K562 (cell line): ENCODE results near the gene PLA1A. TPM values are rescaled to one million over a fixed set of nuclear protein-coding genes. Genes with fewer than 3 reads are reported as not detected.

Experiments
- ATAC-seq: fragments of 200-7000 bp; cut with Tn5 transposase; 3 replicates; pipeline ENCODE4 v1.9.1; 2020; ENCODE audit warnings: moderate library complexity
- BruUV-seq: library from RNA; stranded (reverse); fragments of 400-500 nt; replicated peaks from 2 replicates; lab custom pipeline; 2021; lab: Mats Ljungman, UMichigan
- CTCF ChIA-PET: fragments of 300-600 bp; formaldehyde crosslinking; extraction: SDS; loops from one replicate; lab custom pipeline; 2021; ENCODE audit warnings: low intra/inter-chr PET ratio; lab: Yijun Ruan, JAX
- POLR2A ChIA-PET: fragments of 300-600, 350-650 bp; sonication (Branson Sonifier 250); formaldehyde crosslinking; extraction: SDS; loops from one replicate; lab custom pipeline; 2021; ENCODE audit warnings: antibody characterized with exemption, inconsistent platforms; lab: Yijun Ruan, JAX
- DNase-seq, 4 experiments: peaks; one replicate each; pipeline versions ENCODE4 v3.0.0 to v3.0.0-alpha.2; 2011 to 2018; ENCODE audit warnings: low spot score in 3 of 4, mixed read lengths in 3 of 4; ENCODE audit errors: extremely low read depth in 1 of 4
- FAIRE-seq: peaks from 2 replicates; lab custom pipeline; 2011; peaks lifted over from hg19 to GRCh38; lab: Jason Lieb, UNC
- H2AFZ ChIP-seq: 2 replicates; pipeline ENCODE4 v1.6.0; 2011; ENCODE audit warnings: low read depth, low read length, control low read depth, inconsistent platforms
- H3K27ac ChIP-seq: fragments of 200-600 bp; 3 replicates; pipeline ENCODE4 v1.8.0; 2011; ENCODE audit warnings: low read depth, mild to moderate bottlenecking, control low read depth, inconsistent platforms, low read length, moderate library complexity, mixed read lengths; ENCODE audit errors: extremely low read depth
- H3K27me3 ChIP-seq, 2 experiments: fragments of 300-600 bp in 1 of 2; 2 replicates in 1 of 2; 3 replicates in 1 of 2; pipeline versions ENCODE4 v1.6.0 to v1.8.0; 2011; ENCODE audit warnings: inconsistent platforms in 2 of 2, low read length in 2 of 2, mild to moderate bottlenecking in 1 of 2, mixed read lengths in 1 of 2, moderate library complexity in 1 of 2; ENCODE audit not compliant: control insufficient read depth in 2 of 2, insufficient read depth in 2 of 2
- H3K36me3 ChIP-seq: fragments of 300-600 bp; 3 replicates; pipeline ENCODE4 v1.8.0; 2011; ENCODE audit warnings: mild to moderate bottlenecking, low read length, inconsistent platforms; ENCODE audit not compliant: control insufficient read depth, insufficient read depth
- H3K4me1 ChIP-seq, 2 experiments: fragments of 200-600 bp in 1 of 2; replicated peaks in 1 of 2; 2 replicates in 1 of 2; 3 replicates in 1 of 2; pipeline versions ENCODE4 v1.5.1 to v1.8.0; 2011; ENCODE audit warnings: inconsistent platforms in 2 of 2, low read length in 2 of 2, mild to moderate bottlenecking in 1 of 2, mixed read lengths in 1 of 2, moderate library complexity in 1 of 2; ENCODE audit not compliant: control insufficient read depth in 2 of 2, insufficient read depth in 2 of 2
- H3K4me2 ChIP-seq: 2 replicates; pipeline ENCODE4 v1.6.1; 2011; ENCODE audit warnings: low read length, control low read depth, inconsistent platforms, mixed read lengths; ENCODE audit not compliant: insufficient read depth
- H3K4me3 ChIP-seq: fragments of 200-600 bp; sonication (generic), shearing (Covaris generic); 2 replicates; pipeline ENCODE4 v1.5.1; 2016; ENCODE audit warnings: control low read depth, inconsistent platforms
- H3K79me2 ChIP-seq: fragments of 200-600 bp; 3 replicates; pipeline ENCODE4 v1.8.0; 2011; ENCODE audit warnings: low read length, inconsistent platforms; ENCODE audit not compliant: control insufficient read depth, insufficient read depth
- H3K9ac ChIP-seq, 2 experiments: 2 replicates each; pipeline versions ENCODE4 v1.6.0 to v1.6.1; 2011; ENCODE audit warnings: low read depth in 2 of 2, low read length in 2 of 2, control low read depth in 1 of 2, inconsistent platforms in 1 of 2, mild to moderate bottlenecking in 1 of 2, mixed read lengths in 1 of 2; ENCODE audit not compliant: insufficient read depth in 1 of 2
- H3K9me1 ChIP-seq: one replicate; pipeline ENCODE4 v1.6.0; 2011; ENCODE audit warnings: inconsistent platforms, mild to moderate bottlenecking, low read length, moderate library complexity; ENCODE audit not compliant: control insufficient read depth, insufficient read depth
- H3K9me3 ChIP-seq: replicated peaks from 2 replicates; pipeline ENCODE4 v1.5.1; 2011; ENCODE audit warnings: low read depth, low read length, inconsistent platforms; ENCODE audit not compliant: control insufficient read depth, insufficient read depth
- H4K20me1 ChIP-seq: replicated peaks from 2 replicates; pipeline ENCODE4 v1.6.1; 2011; ENCODE audit warnings: low read length, inconsistent platforms, mixed read lengths; ENCODE audit not compliant: control insufficient read depth, insufficient read depth
- FIP1L1 ChIP-seq: fragments of 200-400 bp; formaldehyde crosslinking; IDR thresholded peaks from 2 replicates; pipeline ENCODE4 v1.6.1; 2018; ENCODE audit warnings: mild to moderate bottlenecking, low read depth, low read length; ENCODE audit not compliant: poor library complexity, severe bottlenecking
- GABPB2 ChIP-seq: fragments of 250-450 bp; sonication (Bioruptor Pico); conservative IDR thresholded peaks from 2 replicates; pipeline ENCODE4 v1.5.1; 2021; ENCODE audit warnings: mild to moderate bottlenecking
- MCM5 ChIP-seq: fragments of 450-650 bp; IDR thresholded peaks from 2 replicates; pipeline ENCODE4 v1.6.1; 2016; ENCODE audit warnings: low read depth
- MCM7 ChIP-seq, 2 experiments: fragments of 450-650 bp; IDR thresholded peaks; 2 replicates each; pipeline ENCODE4 v1.6.1; 2016 to 2018
- MIER1 ChIP-seq: fragments of 450-650 bp; IDR thresholded peaks from 2 replicates; pipeline ENCODE4 v1.6.1; 2016; ENCODE audit warnings: antibody characterized with exemption, mild to moderate bottlenecking, low read depth
- NR2F6 ChIP-seq: fragments of 450-650 bp; formaldehyde crosslinking; IDR thresholded peaks from 2 replicates; pipeline ENCODE4 v1.4.0; 2020; ENCODE audit warnings: mild to moderate bottlenecking
- PRMT5 ChIP-seq: sonication (generic); formaldehyde crosslinking; IDR thresholded peaks from 2 replicates; pipeline ENCODE4 v1.5.0; 2020; ENCODE audit warnings: missing genetic modification reagents
- SRF ChIP-seq, 2 experiments: fragments of 250-450, 450-650 bp in 1 of 2; sonication (Bioruptor Pico) in 1 of 2; sonication (generic) in 1 of 2; formaldehyde crosslinking; IDR thresholded peaks; 2 replicates each; pipeline versions ENCODE4 v1.5.0 to v1.5.1; 2020 to 2022; ENCODE audit warnings: mild to moderate bottlenecking in 1 of 2, missing genetic modification reagents in 1 of 2
- TAF7 ChIP-seq: fragments of 450-650 bp; IDR thresholded peaks from 2 replicates; pipeline ENCODE4 v1.6.1; 2016; ENCODE audit warnings: missing genetic modification characterization, missing compliant biosample characterization
- ZFP1 ChIP-seq: fragments of 450-650 bp; formaldehyde crosslinking; IDR thresholded peaks from 2 replicates; pipeline ENCODE4 v1.4.0; 2020; ENCODE audit warnings: mild to moderate bottlenecking, mixed read lengths
- ZNF324 ChIP-seq: fragments of 250-450 bp; sonication (Bioruptor Pico); IDR thresholded peaks from 2 replicates; pipeline ENCODE4 v1.4.0; 2020; ENCODE audit warnings: mild to moderate bottlenecking
- ZNF717 ChIP-seq: fragments of 250-450 bp; sonication (Bioruptor Pico); IDR thresholded peaks from 2 replicates; pipeline ENCODE4 v1.5.0; 2021
- ZSCAN32 ChIP-seq: fragments of 450-650 bp; formaldehyde crosslinking; IDR thresholded peaks from 2 replicates; pipeline ENCODE4 v1.4.0; 2020; ENCODE audit warnings: mild to moderate bottlenecking, moderate library complexity
- WGBS: fragments of 100-300 bp; shearing (Covaris generic); methylation state at CpG from one replicate; pipeline ENCODE4 v1.1.6; 2016; ENCODE audit warnings: low coverage, mixed read lengths; ENCODE audit not compliant: insufficient coverage; ENCODE audit errors: missing lambda C conversion rate; 5-methylcytosine and 5-hydroxymethylcytosine counted together
- in situ Hi-C: fragments of 300-500 bp; cut with MboI; formaldehyde crosslinking; loops from 4 replicates; pipeline ENCODE4 v1.15.0; 2018; ENCODE audit warnings: inconsistent platforms, mixed read lengths
- intact Hi-C: fragments of 100-400 bp; cut with micrococcal nuclease; formaldehyde crosslinking; loops from 2 replicates; pipeline ENCODE4 v1.14.2; 2022
- polyA plus RNA-seq, 8 experiments: library from polyadenylated mRNA; depleted of rRNA in 4 of 8; stranded (reverse) in 5 of 8; unstranded in 3 of 8; fragments of >200 nt; fragmentation: Nextera tagmentation in 2 of 8; fragmentation: Illumina TruSeq in 1 of 8; extraction: Ambion mirVana in 2 of 8; extraction: Trizol in 1 of 8; gene quantifications; 2 replicates each; pipeline versions ENCODE4 v1.2.1 to v1.2.3, GENCODE V29; 2011 to 2014; ENCODE audit warnings: inconsistent platforms in 1 of 8, missing spikeins in 1 of 8
- total RNA-seq, 7 experiments: library from RNA; depleted of rRNA in 6 of 7; stranded (reverse); fragments of >200 nt in 6 of 7; fragmentation: Illumina TruSeq in 2 of 7; extraction: Trizol in 2 of 7; gene quantifications; 2 replicates each; pipeline versions ENCODE4 v1.2.1 to v1.2.3, GENCODE V29; 2011 to 2021; ENCODE audit warnings: low replicate concordance in 1 of 7
- TF ChIP-seq, protein P1 (sequence below): fragments of 450-650 bp; IDR thresholded peaks from 2 replicates; pipeline ENCODE4 v1.6.1; 2017; ENCODE audit warnings: antibody characterized with exemption
- TF ChIP-seq, protein P2 (sequence below), 2 experiments: fragments of 450-650 bp in 1 of 2; sonication (generic) in 1 of 2; formaldehyde crosslinking; conservative IDR thresholded peaks; 2 replicates each; pipeline versions ENCODE4 v1.4.0 to v1.8.1; 2020 to 2022; ENCODE audit warnings: mild to moderate bottlenecking in 1 of 2, missing genetic modification reagents in 1 of 2
- TF ChIP-seq, protein P3 (sequence below): sonication (generic); formaldehyde crosslinking; IDR thresholded peaks from 2 replicates; pipeline ENCODE4 v1.8.0; 2022; ENCODE audit warnings: mild to moderate bottlenecking, low read depth, missing genetic modification reagents
- TF ChIP-seq, protein P4 (sequence below): fragments of 250-450 bp; sonication (Bioruptor Pico); IDR thresholded peaks from 2 replicates; pipeline ENCODE4 v1.8.0; 2022; ENCODE audit warnings: moderate library complexity, mild to moderate bottlenecking, inconsistent platforms
- TF ChIP-seq, protein P5 (sequence below): fragments of 450-650 bp; conservative IDR thresholded peaks from 2 replicates; pipeline ENCODE4 v1.6.1; 2016; ENCODE audit warnings: missing genetic modification characterization, low read depth, mild to moderate bottlenecking, missing compliant biosample characterization, moderate library complexity

PLA1A gene
- total and polyA plus RNA-seq, 9 of the 15 experiments (the other 6 are each of a cell fraction or from before 2014, with no cell fraction given): not detected

DNA sequence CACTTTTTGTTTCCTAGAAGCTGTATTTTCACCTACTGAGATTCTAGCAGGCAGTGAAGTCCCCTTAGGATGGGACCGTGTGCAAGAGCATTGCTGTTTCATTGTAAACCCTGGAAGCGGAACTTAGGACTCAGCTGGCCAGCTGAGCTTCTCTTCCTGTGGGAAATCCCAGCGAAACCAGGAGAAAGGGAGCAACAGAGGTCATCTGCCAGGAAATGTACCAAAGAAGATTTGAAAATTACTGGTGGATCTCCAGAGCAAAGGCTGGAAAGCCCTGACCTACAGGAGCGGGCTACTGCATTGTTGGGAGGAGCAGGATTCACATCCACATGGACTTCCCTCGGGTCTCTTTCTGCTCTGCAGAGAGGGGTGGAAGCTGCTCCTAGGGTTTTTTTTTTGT, 26.0 kb upstream of the PLA1A start:
- in situ Hi-C loops: no loop called here
- DNase-seq: no peak
- no TSS peak for BruUV-seq
- Histone ChIP-seq H3K9me1 (no peaks in the 10 kb centered on the region), H3K9me3 (no peaks in the 10 kb centered on the region), H3K9ac (no peak overlapping the region), H3K4me1 (no peaks in the 10 kb centered on the region; a peak in 2 of 5 replicates), H3K36me3 (no peaks in the 10 kb centered on the region), H3K4me3 (no peak overlapping the region), H3K4me2 (no peak overlapping the region), H4K20me1 (no peaks in the 10 kb centered on the region), H3K79me2 (no peaks in the 10 kb centered on the region), H3K27ac (no peak overlapping the region), H2AFZ (no peak overlapping the region), H3K27me3 (no peaks in the 10 kb centered on the region)
- intact Hi-C loops: no loop called here
- WGBS: 37% methylated on average over 4 of the region's 5 CpGs
- ATAC-seq: no peak
- ChIA-PET CTCF (no interaction called here), POLR2A (no interaction called here)
- FAIRE-seq: no peak
- TF ChIP-seq ZNF717 (CRISPR knock-in tag) (no peak), NR2F6 (no peak), PRMT5 (no peak), ZNF324 (CRISPR knock-in tag) (no peak), MCM5 (no peak), MCM7 (IDR thresholded peaks at IDR 0.05) (no peak), ZFP1 (no peak), FIP1L1 (no peak), SRF (CRISPR knock-in tag; IDR thresholded peaks at IDR 0.05) (no peak), GABPB2 (no peak), TAF7 (tag) (no peak), ZSCAN32 (no peak), MIER1 (no peak)
- TF ChIP-seq, protein P1, sequence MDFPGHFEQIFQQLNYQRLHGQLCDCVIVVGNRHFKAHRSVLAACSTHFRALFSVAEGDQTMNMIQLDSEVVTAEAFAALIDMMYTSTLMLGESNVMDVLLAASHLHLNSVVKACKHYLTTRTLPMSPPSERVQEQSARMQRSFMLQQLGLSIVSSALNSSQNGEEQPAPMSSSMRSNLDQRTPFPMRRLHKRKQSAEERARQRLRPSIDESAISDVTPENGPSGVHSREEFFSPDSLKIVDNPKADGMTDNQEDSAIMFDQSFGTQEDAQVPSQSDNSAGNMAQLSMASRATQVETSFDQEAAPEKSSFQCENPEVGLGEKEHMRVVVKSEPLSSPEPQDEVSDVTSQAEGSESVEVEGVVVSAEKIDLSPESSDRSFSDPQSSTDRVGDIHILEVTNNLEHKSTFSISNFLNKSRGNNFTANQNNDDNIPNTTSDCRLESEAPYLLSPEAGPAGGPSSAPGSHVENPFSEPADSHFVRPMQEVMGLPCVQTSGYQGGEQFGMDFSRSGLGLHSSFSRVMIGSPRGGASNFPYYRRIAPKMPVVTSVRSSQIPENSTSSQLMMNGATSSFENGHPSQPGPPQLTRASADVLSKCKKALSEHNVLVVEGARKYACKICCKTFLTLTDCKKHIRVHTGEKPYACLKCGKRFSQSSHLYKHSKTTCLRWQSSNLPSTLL: no peak
- TF ChIP-seq, protein P2, sequence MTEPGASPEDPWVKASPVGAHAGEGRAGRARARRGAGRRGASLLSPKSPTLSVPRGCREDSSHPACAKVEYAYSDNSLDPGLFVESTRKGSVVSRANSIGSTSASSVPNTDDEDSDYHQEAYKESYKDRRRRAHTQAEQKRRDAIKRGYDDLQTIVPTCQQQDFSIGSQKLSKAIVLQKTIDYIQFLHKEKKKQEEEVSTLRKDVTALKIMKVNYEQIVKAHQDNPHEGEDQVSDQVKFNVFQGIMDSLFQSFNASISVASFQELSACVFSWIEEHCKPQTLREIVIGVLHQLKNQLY (CRISPR knock-in tag; conservative IDR thresholded peaks at IDR 0.05): no peak
- TF ChIP-seq, protein P3, sequence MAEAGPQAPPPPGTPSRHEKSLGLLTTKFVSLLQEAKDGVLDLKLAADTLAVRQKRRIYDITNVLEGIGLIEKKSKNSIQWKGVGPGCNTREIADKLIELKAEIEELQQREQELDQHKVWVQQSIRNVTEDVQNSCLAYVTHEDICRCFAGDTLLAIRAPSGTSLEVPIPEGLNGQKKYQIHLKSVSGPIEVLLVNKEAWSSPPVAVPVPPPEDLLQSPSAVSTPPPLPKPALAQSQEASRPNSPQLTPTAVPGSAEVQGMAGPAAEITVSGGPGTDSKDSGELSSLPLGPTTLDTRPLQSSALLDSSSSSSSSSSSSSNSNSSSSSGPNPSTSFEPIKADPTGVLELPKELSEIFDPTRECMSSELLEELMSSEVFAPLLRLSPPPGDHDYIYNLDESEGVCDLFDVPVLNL (CRISPR knock-in tag): no peak
- TF ChIP-seq, protein P4, sequence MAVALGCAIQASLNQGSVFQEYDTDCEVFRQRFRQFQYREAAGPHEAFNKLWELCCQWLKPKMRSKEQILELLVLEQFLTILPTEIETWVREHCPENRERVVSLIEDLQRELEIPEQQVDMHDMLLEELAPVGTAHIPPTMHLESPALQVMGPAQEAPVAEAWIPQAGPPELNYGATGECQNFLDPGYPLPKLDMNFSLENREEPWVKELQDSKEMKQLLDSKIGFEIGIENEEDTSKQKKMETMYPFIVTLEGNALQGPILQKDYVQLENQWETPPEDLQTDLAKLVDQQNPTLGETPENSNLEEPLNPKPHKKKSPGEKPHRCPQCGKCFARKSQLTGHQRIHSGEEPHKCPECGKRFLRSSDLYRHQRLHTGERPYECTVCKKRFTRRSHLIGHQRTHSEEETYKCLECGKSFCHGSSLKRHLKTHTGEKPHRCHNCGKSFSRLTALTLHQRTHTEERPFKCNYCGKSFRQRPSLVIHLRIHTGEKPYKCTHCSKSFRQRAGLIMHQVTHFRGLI (CRISPR knock-in tag): no peak
- TF ChIP-seq, protein P5, sequence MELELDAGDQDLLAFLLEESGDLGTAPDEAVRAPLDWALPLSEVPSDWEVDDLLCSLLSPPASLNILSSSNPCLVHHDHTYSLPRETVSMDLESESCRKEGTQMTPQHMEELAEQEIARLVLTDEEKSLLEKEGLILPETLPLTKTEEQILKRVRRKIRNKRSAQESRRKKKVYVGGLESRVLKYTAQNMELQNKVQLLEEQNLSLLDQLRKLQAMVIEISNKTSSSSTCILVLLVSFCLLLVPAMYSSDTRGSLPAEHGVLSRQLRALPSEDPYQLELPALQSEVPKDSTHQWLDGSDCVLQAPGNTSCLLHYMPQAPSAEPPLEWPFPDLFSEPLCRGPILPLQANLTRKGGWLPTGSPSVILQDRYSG: no peak
